Skin epidermis (tissue), 12 donors: ENCODE data around the gene METAP2.
"Not testable (repeated sequence)": the region's sequence is repeated elsewhere in the genome, so short reads cannot be mapped to it uniquely, and the experiment has no call there.

Source experiments
- H3K27ac ChIP-seq, 21 experiments: fragments of 200-600 bp; sonication (generic) in 11 of 21; one replicate each; pipeline ENCODE4 v1.5.0; 2020; ENCODE audit warnings: mild to moderate bottlenecking in 3 of 21, inconsistent platforms in 2 of 21, moderate library complexity in 2 of 21
- H3K4me3 ChIP-seq, 7 experiments: fragments of 200-600 bp; sonication (generic) in 2 of 7; one replicate each; pipeline ENCODE4 v1.5.0; 2020; ENCODE audit warnings: inconsistent platforms in 2 of 7, mild to moderate bottlenecking in 2 of 7, moderate library complexity in 1 of 7

METAP2 gene

DNA sequence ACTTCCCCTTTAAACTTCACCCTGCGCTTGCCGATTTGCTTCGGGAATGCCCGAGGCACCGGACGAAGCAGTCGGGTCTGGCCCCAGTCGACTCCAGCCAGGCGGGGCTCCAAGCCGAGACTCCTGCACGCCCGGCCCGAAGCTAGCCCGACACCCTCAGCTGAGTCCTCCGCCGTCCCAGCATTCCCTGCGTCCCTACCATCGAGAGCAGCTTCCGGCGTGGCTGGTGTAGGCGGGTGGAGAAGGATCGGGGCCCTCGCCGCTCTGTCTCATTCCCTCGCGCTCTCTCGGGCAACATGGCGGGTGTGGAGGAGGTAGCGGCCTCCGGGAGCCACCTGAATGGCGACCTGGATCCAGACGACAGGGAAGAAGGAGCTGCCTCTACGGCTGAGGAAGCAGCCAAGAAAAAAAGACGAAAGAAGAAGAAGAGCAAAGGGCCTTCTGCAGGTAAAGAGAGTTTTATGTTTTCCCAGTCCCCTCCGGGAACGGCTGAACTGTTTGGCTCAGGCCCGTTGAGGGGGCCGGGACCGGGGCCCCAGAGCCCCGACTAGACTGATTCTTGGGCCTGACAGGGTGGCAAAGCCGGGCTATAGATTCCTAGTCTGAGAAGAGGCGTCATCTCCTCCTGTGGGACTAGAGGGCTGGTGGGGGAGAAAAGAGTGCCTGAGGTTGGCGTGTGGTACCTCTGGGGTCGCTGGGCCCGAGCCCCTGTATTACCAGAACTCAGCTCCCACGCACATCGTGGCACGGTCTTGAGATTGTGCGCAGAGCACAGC, at the start of gene METAP2:
Gene METAP2, plus strand, starts transcription at position 269 of the 776 bp plus-strand sequence. Its CDS starts 28 bp downstream, at position 297.
- Histone ChIP-seq H3K27ac (peak within 1 kb of the TSS; percentile 78 to 100 (median 95)), H3K4me3 (peak within 1 kb of the TSS; percentile 72 to 92 (median 82))

DNA sequence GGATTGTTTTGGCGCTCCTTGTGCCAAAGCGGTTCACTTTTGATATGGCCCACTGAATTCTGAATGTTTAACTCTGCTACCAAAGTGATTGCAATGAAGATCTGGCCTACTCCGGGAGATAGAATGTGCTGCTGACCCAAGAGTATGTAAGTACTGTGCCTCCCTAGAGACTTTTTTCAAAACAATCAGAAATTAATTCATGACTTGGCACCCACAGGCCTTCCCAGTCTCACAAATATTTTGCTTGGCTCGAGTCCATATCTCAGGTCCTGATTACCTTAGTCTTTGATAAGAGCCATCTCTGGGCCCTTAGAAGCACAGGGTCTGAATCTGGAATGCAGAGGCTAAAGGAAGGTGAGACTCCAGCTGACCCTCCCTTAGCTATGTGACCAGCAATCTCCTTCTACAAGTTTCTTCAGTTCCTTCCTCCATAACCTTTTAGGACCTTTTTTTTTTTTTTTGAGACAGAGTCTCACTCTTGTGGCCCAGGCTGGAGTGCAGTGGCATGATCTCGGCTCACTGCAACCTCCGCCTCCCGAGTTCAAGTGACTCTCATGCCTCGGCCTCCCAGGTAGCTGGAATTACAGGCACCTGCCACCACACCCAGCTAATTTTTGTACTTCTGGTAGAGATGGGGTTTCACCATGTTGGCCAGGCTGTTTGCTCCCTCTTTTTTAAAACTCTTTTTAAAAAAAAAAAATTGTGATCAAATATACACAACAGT, 49.5 kb upstream of the METAP2 start:
- no peak overlapping the region for H3K27ac ChIP-seq

DNA sequence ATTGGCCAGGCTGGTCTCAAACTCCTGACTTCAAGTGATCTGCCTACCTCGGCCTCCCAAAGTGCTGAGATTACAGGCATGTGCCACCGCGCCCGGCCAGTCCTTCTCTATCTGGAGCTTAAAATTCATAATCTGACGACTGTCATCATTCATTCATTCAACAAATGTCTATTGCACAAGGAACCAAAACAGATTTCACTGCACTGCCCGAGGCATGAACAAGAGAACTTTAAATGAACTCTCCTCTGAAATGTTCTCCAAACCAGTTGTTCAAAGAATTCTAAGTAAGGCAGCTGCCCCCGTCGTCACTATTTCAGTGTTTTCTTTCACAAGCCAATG, 44.8 kb upstream of the METAP2 start:
- H3K27ac ChIP-seq: peak overlapping the region in 1 of 21 experiments; percentile 6
- H3K4me3 ChIP-seq: no peak overlapping the region

More for the DNA sequence above, 49.5 kb upstream of the METAP2 start:
- H3K4me3 ChIP-seq: no peak overlapping the region

DNA sequence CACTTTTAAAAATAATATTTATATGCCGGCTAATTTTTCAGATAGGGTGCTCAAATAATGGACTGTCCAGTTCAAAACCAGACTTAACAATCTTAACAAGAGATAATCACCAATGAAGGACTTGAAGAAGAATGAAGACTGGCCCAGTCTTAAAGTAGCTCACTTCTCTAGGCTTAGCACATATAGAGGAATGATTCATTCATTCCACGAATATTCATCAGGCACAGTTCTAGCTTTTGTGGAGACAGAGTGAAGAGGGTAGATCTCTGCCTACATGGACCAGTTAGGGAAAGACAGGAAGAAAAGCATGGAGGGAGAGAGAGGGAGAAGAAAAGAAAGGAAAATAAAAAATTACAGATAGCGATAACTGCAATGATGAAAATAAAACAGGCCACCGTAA, 42.8 kb upstream of the METAP2 start:
- Histone ChIP-seq H3K27ac (no peak overlapping the region), H3K4me3 (no peak overlapping the region)

DNA sequence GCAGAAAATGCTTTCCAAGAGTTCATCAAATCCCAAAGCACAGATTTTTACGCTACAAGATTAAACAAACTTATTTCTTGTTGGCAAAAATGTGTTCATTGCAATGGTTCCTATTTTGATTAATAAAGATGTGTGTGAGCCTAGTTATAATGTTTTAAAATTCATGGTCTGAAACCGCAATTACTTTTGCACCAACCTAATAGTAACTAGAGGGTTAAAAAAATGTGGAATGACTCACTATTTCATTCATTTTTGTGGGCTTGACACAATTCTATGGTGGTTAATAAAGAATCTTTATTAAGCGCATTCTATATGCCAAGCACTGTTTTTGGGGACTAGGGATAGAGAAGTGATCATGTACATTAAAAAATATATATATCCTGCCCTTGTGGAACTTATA, 38.6 kb upstream of the METAP2 start:
- Histone ChIP-seq H3K4me3 (no peak overlapping the region), H3K27ac (no peak overlapping the region)

DNA sequence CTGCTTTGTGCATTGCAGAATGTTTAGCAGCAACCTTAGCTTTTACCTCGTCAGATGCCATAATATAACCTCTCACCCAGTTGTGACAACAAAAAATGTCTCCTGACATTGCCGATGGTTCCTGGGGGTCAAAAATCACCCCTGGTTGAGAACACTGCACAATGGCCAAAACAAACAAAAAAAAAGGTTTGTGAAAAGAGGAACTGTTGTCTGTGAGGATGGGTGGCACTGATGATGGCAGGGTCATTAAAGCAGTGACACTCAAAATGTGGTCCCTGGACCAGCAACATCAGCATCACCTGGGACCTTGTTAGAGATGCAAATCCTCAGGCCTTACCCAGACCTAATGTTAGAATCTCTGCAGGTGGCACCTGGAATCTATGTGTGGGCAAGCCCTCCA, 36.4 kb upstream of the METAP2 start:
- Histone ChIP-seq H3K4me3 (no peak overlapping the region), H3K27ac (no peak overlapping the region)

DNA sequence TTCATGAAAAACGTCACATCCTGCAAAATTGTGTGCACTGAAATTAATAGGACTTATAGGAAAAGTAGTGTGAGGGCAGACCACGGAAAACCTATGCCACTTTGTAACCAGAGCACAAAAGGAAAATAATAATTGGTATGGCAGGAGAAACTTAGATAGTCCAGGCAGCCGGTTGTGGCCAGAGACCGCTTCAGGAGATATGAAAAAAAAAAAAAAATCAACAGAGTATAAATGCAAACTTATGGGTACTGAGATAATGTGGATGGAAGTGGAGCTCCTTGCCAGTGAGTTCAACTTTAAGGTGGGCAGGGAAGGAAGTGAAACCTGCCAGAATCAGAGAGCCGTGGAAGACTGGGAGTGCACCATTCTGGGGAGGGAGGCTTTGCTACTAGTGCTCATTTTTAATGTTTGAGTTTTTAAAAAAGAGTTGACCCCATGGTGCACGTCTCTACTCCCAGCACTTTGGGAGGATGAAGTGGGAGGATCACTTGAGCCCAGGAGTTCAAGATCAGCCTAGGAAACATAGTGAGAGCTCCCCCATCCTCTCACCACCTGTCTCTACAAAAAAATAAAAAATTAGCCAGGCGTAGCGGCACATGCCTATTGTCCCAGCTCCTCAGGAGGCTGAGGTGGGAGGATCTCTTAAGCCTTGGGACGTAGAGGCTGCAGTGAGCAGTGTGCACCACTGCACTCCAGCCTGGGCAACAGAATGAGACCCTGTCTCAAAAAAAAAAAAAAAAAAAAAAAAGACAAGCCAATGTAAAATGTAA, 34.3 kb upstream of the METAP2 start:
- H3K27ac ChIP-seq: no peak overlapping the region

DNA sequence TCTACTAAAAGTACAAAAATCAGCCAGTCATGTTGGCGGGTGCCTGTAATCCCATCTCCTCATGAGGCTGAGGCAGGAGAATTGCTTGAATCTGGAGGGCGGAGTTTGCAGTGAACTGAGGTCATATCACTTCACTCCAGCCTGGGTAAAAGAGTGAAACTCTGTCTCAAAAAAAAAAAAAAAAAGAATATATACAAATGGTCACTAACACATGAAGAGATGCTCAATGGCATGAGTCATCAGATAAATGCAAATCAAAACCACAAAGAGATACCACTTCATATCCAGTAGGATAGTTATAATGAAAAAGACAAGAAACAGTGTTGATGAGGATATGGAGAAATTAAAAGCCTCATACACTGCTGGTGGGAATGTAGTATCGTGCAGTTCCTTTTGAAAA, 33.6 kb upstream of the METAP2 start:
- no peak overlapping the region for H3K4me3 ChIP-seq
- H3K27ac ChIP-seq: no peak overlapping the region

More for the DNA sequence above, 34.3 kb upstream of the METAP2 start:
- no peak overlapping the region for H3K4me3 ChIP-seq

DNA sequence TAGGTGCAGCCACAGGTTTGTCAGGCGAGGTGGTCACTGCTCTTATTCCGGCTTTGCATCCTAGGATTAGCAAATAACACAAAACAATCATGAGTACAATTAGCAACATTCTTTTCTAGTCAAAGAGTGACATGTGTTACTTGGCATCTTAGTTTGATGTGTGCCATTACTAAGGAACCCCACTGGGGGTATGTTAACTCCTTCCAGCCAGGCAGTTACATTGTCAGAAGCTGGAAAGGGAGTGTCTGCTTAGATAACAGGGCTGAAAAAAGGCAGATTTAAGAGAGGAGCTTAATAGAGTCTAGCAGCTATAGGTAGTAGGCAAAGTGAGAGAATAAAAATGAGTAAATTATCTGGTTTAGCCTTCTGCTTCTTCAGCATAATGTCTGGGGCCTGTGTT, 30.5 kb upstream of the METAP2 start:
- H3K27ac ChIP-seq: no peak overlapping the region
- H3K4me3 ChIP-seq: no peak overlapping the region

DNA sequence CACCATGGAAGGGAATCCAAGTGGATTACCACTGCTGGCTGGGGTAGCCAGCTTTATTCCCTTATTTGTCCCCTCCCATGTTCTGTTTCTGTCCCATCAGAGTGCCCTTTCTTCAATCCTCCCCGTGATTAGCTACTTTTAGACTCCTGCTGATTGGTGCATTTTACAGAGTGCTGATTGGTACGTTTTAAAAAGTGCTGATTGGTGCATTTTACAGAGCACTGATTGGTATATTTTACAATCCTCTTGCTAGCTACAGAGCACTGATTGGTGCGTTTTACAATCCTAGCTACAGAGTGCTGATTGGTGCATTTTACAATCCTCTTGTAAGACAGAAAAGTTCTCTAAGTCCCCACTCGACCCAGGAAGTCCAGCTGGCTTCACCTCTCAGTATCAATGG, 28.9 kb upstream of the METAP2 start:
- not testable (repeated sequence) for H3K4me3 ChIP-seq, H3K27ac ChIP-seq

DNA sequence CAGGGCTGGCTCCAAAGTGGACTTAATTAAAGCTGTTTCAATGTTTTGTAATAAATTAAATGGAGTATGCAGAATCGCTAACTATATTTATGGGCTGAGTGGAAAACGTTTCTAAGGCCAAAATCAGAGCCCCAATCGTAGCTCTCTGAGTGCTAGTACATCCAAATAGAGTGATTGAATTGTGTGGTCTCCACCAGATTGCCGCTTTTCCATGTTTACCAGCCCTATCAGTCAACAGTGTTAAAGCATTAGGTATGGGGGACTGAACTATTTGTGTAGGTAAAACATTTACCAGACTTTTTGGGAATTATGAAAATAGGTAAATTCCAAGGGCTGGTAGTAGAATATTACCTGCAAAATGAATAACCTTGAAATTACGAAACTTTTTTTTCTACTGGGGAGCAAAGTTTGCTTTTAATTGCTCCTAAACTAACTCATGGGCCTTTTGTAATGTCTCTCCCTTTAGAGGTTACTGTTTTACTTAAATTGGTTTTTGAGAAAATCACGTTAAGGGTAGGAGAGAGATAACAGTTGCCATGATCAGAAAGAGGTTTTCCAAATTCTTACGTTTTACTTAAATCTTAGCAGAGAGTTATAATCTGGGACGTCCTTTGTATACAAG, 28.0 kb upstream of the METAP2 start:
- no peak overlapping the region for H3K4me3 ChIP-seq
- H3K27ac ChIP-seq: no peak overlapping the region

DNA sequence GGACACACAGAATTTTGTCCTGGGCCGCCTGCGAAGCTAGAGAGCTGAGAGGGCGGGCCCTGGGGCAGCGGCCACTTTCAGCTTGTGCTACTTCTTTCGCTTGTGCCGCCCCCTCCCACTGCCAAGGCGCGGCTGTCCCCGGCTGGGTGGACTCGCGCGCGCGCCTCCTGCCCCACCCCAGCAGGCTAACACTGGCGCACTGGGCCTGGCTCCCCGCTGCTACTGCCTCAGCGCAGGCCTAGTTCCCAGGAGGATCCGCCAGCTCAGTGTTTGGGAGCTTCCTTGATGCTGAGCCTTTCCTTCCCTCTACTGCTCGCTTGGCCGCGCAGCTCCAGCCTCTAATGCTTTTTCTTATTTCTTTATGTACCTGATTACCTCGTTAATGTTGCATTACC, 27.4 kb upstream of the METAP2 start:
- H3K4me3 ChIP-seq: no peak overlapping the region

DNA sequence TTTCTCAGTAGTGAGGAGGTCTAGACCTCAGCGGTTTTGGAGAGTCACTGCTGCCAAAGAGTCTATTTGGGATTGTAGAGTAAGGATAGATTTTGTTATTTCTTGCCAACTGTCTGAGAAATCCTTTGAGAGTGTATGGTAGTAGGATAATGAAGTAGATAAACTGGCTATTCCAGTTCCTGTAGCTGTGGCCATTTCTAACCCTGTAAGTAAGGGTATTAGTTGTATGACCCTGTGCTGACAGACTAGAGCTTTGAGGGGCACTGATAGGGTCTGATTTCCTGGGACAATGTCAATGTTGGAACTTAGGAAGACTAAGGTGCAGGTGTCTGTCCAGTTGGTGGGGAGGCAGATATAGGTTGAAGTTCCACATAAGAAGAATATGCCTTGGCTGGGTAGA, 24.3 kb upstream of the METAP2 start:
- H3K27ac ChIP-seq, H3K4me3 ChIP-seq: not testable (repeated sequence)

More for the DNA sequence above, 27.4 kb upstream of the METAP2 start:
- H3K27ac ChIP-seq: no peak overlapping the region

DNA sequence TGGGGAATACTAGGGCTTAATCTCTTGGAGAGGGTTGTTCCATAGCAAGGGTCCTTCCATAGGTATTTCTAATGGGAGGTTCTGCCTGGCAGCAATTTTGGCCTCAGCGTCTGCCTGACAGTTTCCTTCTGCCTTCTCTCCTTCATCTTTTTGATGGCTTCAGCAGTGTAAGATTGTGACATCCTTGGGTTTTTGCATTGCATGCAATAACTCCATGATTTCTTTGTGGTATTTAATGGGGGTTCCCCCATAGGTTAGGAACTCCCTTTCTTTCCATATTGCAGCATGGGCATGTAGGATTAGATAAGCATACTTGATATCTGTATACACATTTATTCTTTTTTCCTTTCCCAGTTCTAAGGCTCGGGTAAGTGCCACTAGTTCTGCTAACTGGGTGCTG, 21.5 kb upstream of the METAP2 start:
- not testable (repeated sequence) for H3K27ac ChIP-seq, H3K4me3 ChIP-seq

DNA sequence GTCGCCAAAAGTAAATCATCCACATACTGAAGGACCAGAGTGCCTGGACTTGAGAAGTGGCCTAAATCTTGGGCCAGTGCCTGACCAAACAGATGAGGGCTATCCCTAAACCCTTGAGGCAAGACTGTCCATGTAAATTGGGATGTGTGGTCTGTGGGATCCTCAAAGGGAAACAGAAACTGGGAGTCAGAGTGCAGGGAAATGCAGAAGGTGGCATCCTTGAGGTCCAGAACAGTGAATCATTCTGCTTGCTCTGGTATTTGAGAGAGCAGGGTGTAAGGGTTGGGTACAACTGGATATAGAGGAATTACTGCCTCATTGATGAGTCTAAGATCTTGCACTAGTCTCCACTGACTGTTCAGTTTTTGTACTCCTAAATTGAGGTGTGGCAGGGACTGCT, 20.1 kb upstream of the METAP2 start:
- H3K27ac ChIP-seq, H3K4me3 ChIP-seq: not testable (repeated sequence)

DNA sequence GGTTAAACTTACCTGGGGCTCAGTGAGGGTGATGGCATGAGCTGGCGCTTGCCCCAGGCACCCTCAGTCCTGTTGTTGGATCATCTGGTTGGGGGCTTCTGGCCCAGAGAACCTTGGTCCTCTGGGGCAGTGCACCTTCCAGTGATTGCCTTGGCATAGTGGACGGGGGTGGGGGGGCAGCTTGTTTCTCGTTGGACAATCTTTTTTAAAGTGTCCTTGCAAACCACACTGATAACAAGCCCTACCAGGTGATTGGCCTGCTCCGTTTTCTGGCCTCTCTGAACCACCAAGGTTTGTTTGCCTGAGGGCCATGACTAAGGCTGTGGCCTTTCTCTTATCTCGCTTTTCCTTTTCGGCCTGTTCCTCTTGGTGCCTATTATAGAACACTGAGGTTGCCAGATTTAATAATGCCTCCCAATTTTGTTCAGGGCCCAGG, 19.2 kb upstream of the METAP2 start:
- H3K4me3 ChIP-seq, H3K27ac ChIP-seq: not testable (repeated sequence)

DNA sequence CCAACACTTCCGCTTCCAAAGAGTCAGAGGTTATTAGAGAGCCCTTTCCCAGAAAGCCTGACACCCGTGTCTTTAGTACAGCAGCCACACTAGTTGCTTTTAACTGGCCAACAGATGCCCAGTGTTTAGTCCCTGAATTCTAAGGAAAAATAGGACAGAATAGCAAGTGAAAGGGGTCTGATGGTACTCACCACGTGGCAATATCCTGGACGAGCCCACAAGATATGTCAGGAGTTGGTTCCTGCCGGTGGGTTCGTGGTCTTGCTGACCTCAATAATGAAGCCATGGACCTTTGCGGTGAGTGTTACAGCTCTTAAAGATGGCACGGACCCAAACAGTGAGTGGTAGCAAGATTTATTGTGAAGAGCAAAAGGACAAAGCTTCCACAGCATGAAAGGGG, 16.3 kb upstream of the METAP2 start:
- H3K4me3 ChIP-seq: not testable (repeated sequence)

DNA sequence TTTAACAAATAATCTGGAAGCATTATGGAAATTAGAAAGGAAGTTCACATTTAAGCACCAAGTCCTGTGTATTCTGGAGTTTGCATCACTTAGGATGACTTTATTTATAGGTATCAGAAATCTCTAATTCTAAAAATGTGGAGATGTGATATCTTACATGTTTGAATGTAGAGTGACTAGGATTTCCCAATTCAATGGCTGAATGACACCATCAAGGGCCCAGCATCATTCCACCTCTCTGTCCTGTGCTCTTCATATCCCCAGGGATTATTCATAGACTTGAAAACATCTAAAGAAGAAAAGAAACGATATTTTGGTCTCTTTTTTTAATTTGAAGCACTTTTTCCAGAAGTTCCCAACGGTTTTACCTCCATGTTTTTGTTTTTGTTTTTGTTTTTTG, 15.2 kb upstream of the METAP2 start:
- Histone ChIP-seq H3K27ac (no peak overlapping the region), H3K4me3 (no peak overlapping the region)

More for the DNA sequence above, 16.3 kb upstream of the METAP2 start:
- H3K27ac ChIP-seq: not testable (repeated sequence)

DNA sequence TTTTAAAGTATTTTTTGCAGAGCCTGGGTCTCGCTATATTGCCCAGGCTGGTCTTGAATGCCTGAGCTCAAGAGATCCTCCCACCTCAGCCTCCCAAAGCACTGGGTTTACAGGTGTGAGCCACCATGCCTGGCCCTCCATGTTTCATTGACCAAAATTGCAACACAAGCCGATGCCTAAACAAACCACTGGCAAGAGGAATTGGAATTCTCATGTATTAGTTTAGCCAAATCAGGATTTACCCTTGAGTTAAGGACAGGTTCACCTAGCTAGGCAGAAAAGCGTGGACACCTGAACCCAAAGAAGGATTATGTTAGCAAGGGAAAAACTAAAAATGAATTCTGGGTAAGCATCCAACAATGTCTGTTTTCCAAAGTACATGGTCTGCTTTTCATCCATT, 14.6 kb upstream of the METAP2 start:
- H3K27ac ChIP-seq: no peak overlapping the region
- H3K4me3 ChIP-seq: no peak overlapping the region

DNA sequence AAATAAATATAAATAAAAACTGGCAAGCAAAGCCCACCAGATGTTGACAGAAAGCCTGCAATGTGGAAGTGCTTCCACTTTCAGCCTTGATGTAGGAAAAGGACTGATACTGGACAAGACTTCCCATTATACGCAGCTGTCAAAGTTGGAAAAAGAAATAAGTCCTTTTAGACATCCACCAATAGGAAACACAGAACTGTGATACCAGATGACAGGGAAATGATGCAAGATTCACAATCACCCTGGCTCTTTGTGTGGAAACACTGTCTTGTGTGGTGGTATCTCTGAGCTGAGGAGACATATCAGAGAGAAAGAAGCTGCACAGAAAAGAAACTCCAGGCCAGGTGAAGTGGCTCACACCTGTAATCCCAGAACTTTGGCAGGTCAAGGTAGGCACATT, 13.8 kb upstream of the METAP2 start:
- Histone ChIP-seq H3K27ac (no peak overlapping the region), H3K4me3 (no peak overlapping the region)
